Liver (tissue), 9 donors: ENCODE data around the gene NEURL1. TPM values are rescaled to one million over a fixed set of nuclear protein-coding genes. Genes with fewer than 3 reads are reported as not detected.

Source experiments
- DNase-seq: peaks from one replicate; pipeline ENCODE4 v3.0.0-alpha.2; 2017; ENCODE audit warnings: low spot score
- H3K27ac ChIP-seq, 2 donors: one replicate each; pipeline ENCODE4 v1.7.0; 2013; ENCODE audit warnings: inconsistent platforms in 2 of 2, low read length in 2 of 2, control low read depth in 1 of 2, low read depth in 1 of 2, mild to moderate bottlenecking in 1 of 2
- H3K27me3 ChIP-seq, 4 donors: one replicate each; pipeline versions ENCODE4 v1.6.1 to v1.7.0; 2013; ENCODE audit warnings: low read length in 3 of 4, inconsistent platforms in 1 of 4, mild to moderate bottlenecking in 1 of 4, moderate library complexity in 1 of 4; ENCODE audit not compliant: control insufficient read depth in 4 of 4, insufficient read depth in 4 of 4
- H3K36me3 ChIP-seq, 4 donors: one replicate each; pipeline versions ENCODE4 v1.6.1 to v1.7.0; 2013; ENCODE audit warnings: low read length in 3 of 4, mild to moderate bottlenecking in 3 of 4, low read depth in 1 of 4, moderate library complexity in 1 of 4; ENCODE audit not compliant: control insufficient read depth in 4 of 4, insufficient read depth in 3 of 4
- H3K4me1 ChIP-seq, 4 donors: one replicate each; pipeline versions ENCODE4 v1.6.1 to v1.7.0; 2013; ENCODE audit warnings: low read length in 3 of 4, mild to moderate bottlenecking in 3 of 4, moderate library complexity in 1 of 4; ENCODE audit not compliant: control insufficient read depth in 4 of 4, insufficient read depth in 4 of 4
- H3K4me3 ChIP-seq, 3 donors: one replicate each; pipeline versions ENCODE4 v1.6.1 to v1.7.0; 2013; ENCODE audit warnings: low read length in 3 of 3, control low read depth in 1 of 3, low read depth in 1 of 3, mild to moderate bottlenecking in 1 of 3
- H3K9ac ChIP-seq, 2 donors: one replicate each; pipeline ENCODE4 v1.7.0; 2013; ENCODE audit warnings: low read length in 2 of 2, mild to moderate bottlenecking in 2 of 2, moderate library complexity in 2 of 2, control low read depth in 1 of 2, low read depth in 1 of 2
- H3K9me3 ChIP-seq, 4 donors: one replicate each; pipeline versions ENCODE4 v1.6.1 to v1.7.0; 2013; ENCODE audit warnings: low read length in 3 of 4; ENCODE audit not compliant: control insufficient read depth in 4 of 4
- EGR1 ChIP-seq, 2 donors: IDR thresholded peaks; 2 replicates each; pipeline ENCODE4 v1.6.1; 2016 to 2018; ENCODE audit warnings: antibody characterized with exemption in 2 of 2, low read depth in 2 of 2
- FOXA1 ChIP-seq: IDR thresholded peaks from 2 replicates; pipeline ENCODE4 v1.6.1; 2016; ENCODE audit warnings: antibody characterized with exemption
- GABPA ChIP-seq, 2 donors: IDR thresholded peaks in 1 of 2; conservative IDR thresholded peaks in 1 of 2; 2 replicates each; pipeline ENCODE4 v1.6.1; 2016; ENCODE audit warnings: antibody characterized with exemption in 2 of 2, mild to moderate bottlenecking in 1 of 2, moderate library complexity in 1 of 2
- HNF4A ChIP-seq, 2 donors: conservative IDR thresholded peaks; 2 replicates each; pipeline ENCODE4 v1.6.1; 2016; ENCODE audit warnings: antibody characterized with exemption in 2 of 2, mild to moderate bottlenecking in 2 of 2
- HNF4G ChIP-seq: IDR thresholded peaks from 2 replicates; pipeline ENCODE4 v1.6.1; 2016; ENCODE audit warnings: antibody characterized with exemption
- JUND ChIP-seq, 2 donors: IDR thresholded peaks; 2 replicates each; pipeline ENCODE4 v1.6.1; 2016; ENCODE audit warnings: antibody characterized with exemption in 2 of 2
- RAD21 ChIP-seq, 2 donors: IDR thresholded peaks; 2 replicates each; pipeline ENCODE4 v1.6.1; 2016; ENCODE audit warnings: antibody characterized with exemption in 2 of 2, mild to moderate bottlenecking in 2 of 2
- RXRA ChIP-seq, 2 donors: IDR thresholded peaks; 2 replicates each; pipeline ENCODE4 v1.6.1; 2017 to 2018; ENCODE audit warnings: antibody characterized with exemption in 2 of 2, mild to moderate bottlenecking in 1 of 2
- SP1 ChIP-seq: IDR thresholded peaks from 2 replicates; pipeline ENCODE4 v1.6.1; 2018; ENCODE audit warnings: antibody characterized with exemption, mild to moderate bottlenecking
- YY1 ChIP-seq: IDR thresholded peaks from 2 replicates; pipeline ENCODE4 v1.6.1; 2016; ENCODE audit warnings: antibody characterized with exemption, mild to moderate bottlenecking
- WGBS: extraction: QIAGEN DNeasy Blood & Tissue Kit; methylation state at CpG from one replicate; pipeline ENCODE4 v1.1.7; 2013; 5-methylcytosine and 5-hydroxymethylcytosine counted together
- polyA plus RNA-seq, 2 donors: library from polyadenylated mRNA; stranded (reverse) in 1 of 2; unstranded in 1 of 2; fragments of 200-250 nt in 1 of 2; fragments of >200 nt in 1 of 2; fragmentation: Nextera tagmentation in 1 of 2; extraction: Ambion mirVana in 1 of 2; gene quantifications; one replicate each; pipeline versions ENCODE4 v1.2.1 to v1.2.3, GENCODE V29; 2013 to 2015
- total RNA-seq, 2 donors: library from RNA; depleted of rRNA; stranded (reverse); fragments of >200 nt; gene quantifications; one replicate each; pipeline ENCODE4 v1.2.3, GENCODE V29; 2014
- TF ChIP-seq, protein P1 (sequence below): IDR thresholded peaks from 2 replicates; pipeline ENCODE4 v1.6.1; 2016; ENCODE audit warnings: antibody characterized with exemption
- TF ChIP-seq, protein P2 (sequence below): IDR thresholded peaks from 2 replicates; pipeline ENCODE4 v1.6.1; 2016; ENCODE audit warnings: antibody characterized with exemption
- TF ChIP-seq, protein P3 (sequence below): IDR thresholded peaks from 2 replicates; pipeline ENCODE4 v1.6.1; 2016; ENCODE audit warnings: antibody characterized with exemption, mild to moderate bottlenecking
- TF ChIP-seq, protein P4 (sequence below): fragments of 150-350 bp; IDR thresholded peaks from 2 replicates; pipeline ENCODE4 v1.5.1; 2017; ENCODE audit warnings: improper control_type of control experiment, low read depth, low read length; ENCODE audit not compliant: missing input control
- donor health status: healthy.
- donor health status: healthy.
- donor health status: healthy.
- donor health status: healthy.
- donor health status: healthy.

The NEURL1 gene
- total and polyA plus RNA-seq, 4 donors = 0.11 to 3.9 (median 0.74) TPM

DNA sequence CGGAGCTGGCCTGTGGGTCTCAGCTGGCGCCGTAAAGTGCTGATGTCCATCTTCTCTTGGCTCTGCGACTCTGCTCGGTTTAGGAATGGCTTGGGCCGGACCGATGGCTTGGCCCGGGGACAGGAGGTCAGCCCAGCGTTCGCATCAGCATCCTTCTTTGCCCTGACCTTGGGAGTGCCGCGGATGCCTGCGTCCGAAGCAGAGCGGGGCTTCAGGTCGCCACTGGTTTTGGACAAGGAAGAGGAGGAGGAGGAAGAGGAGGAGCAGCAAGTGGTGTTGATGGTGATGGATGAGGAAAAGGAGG, 109.3 kb downstream of the NEURL1 start:
- no peak for DNase-seq
- TF ChIP-seq JUND (IDR thresholded peaks at IDR 0.05) (no peak), HNF4A (conservative IDR thresholded peaks at IDR 0.05) (no peak), SP1 (no peak), FOXA1 (no peak), YY1 (no peak), RXRA (IDR thresholded peaks at IDR 0.05) (no peak), RAD21 (IDR thresholded peaks at IDR 0.05) (no peak), EGR1 (IDR thresholded peaks at IDR 0.05; ENCODE audit: low read depth in 2 of 2) (no peak)
- TF ChIP-seq, protein P1, sequence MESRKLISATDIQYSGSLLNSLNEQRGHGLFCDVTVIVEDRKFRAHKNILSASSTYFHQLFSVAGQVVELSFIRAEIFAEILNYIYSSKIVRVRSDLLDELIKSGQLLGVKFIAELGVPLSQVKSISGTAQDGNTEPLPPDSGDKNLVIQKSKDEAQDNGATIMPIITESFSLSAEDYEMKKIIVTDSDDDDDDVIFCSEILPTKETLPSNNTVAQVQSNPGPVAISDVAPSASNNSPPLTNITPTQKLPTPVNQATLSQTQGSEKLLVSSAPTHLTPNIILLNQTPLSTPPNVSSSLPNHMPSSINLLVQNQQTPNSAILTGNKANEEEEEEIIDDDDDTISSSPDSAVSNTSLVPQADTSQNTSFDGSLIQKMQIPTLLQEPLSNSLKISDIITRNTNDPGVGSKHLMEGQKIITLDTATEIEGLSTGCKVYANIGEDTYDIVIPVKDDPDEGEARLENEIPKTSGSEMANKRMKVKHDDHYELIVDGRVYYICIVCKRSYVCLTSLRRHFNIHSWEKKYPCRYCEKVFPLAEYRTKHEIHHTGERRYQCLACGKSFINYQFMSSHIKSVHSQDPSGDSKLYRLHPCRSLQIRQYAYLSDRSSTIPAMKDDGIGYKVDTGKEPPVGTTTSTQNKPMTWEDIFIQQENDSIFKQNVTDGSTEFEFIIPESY = no peak
- TF ChIP-seq, protein P2, sequence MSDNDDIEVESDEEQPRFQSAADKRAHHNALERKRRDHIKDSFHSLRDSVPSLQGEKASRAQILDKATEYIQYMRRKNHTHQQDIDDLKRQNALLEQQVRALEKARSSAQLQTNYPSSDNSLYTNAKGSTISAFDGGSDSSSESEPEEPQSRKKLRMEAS = no peak
- Histone ChIP-seq H3K9ac (no peak overlapping the region), H3K9me3 (no peaks in the 10 kb centered on the region), H3K27me3 (no peaks in the 10 kb centered on the region), H3K36me3 (peaks cover 3 to 28% (median 9%) of the 10 kb centered on the region in 4 donors), H3K4me1 (no peaks in the 10 kb centered on the region), H3K27ac (no peak overlapping the region), H3K4me3 (no peak overlapping the region)
- 92% methylated on average over 16 of the region's 16 CpGs for WGBS

DNA sequence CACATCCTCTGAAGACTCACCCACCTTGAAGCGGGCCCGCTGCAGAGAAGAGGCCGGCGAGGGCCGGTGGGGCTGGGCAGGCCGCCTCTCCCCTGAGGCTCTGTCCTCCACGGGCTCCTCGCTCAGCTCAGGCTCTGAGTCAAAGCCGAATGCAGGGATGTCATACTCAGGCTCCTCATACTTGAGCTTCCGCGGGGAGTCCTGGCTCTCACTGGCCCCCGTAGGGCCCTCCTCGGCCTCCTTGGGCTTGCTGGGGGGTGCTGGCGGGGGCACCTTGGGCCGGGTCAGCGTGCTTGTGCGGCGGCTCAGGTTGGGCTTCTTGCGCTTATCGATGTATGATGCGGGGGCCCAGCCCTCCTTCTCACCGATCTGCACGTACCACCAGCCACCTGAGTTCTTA, 109.9 kb downstream of the NEURL1 start:
- H3K27me3 ChIP-seq = no peaks in the 10 kb centered on the region
- no peak overlapping the region for H3K4me3 ChIP-seq
- TF ChIP-seq, protein P3, sequence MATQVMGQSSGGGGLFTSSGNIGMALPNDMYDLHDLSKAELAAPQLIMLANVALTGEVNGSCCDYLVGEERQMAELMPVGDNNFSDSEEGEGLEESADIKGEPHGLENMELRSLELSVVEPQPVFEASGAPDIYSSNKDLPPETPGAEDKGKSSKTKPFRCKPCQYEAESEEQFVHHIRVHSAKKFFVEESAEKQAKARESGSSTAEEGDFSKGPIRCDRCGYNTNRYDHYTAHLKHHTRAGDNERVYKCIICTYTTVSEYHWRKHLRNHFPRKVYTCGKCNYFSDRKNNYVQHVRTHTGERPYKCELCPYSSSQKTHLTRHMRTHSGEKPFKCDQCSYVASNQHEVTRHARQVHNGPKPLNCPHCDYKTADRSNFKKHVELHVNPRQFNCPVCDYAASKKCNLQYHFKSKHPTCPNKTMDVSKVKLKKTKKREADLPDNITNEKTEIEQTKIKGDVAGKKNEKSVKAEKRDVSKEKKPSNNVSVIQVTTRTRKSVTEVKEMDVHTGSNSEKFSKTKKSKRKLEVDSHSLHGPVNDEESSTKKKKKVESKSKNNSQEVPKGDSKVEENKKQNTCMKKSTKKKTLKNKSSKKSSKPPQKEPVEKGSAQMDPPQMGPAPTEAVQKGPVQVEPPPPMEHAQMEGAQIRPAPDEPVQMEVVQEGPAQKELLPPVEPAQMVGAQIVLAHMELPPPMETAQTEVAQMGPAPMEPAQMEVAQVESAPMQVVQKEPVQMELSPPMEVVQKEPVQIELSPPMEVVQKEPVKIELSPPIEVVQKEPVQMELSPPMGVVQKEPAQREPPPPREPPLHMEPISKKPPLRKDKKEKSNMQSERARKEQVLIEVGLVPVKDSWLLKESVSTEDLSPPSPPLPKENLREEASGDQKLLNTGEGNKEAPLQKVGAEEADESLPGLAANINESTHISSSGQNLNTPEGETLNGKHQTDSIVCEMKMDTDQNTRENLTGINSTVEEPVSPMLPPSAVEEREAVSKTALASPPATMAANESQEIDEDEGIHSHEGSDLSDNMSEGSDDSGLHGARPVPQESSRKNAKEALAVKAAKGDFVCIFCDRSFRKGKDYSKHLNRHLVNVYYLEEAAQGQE = no peak
- TF ChIP-seq, protein P1 = no peak
- TF ChIP-seq EGR1 (IDR thresholded peaks at IDR 0.05; ENCODE audit: low read depth in 2 of 2) (no peak), SP1 (no peak), YY1 (no peak), HNF4A (conservative IDR thresholded peaks at IDR 0.05) (no peak), HNF4G (no peak), RAD21 (IDR thresholded peaks at IDR 0.05) (no peak), JUND (IDR thresholded peaks at IDR 0.05) (no peak), GABPA (IDR thresholded peaks at IDR 0.05 in 1 of 2, conservative IDR thresholded peaks at IDR 0.05 in 1 of 2) (no peak)
- TF ChIP-seq, protein P4, sequence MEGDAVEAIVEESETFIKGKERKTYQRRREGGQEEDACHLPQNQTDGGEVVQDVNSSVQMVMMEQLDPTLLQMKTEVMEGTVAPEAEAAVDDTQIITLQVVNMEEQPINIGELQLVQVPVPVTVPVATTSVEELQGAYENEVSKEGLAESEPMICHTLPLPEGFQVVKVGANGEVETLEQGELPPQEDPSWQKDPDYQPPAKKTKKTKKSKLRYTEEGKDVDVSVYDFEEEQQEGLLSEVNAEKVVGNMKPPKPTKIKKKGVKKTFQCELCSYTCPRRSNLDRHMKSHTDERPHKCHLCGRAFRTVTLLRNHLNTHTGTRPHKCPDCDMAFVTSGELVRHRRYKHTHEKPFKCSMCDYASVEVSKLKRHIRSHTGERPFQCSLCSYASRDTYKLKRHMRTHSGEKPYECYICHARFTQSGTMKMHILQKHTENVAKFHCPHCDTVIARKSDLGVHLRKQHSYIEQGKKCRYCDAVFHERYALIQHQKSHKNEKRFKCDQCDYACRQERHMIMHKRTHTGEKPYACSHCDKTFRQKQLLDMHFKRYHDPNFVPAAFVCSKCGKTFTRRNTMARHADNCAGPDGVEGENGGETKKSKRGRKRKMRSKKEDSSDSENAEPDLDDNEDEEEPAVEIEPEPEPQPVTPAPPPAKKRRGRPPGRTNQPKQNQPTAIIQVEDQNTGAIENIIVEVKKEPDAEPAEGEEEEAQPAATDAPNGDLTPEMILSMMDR = no peak
- no peak for DNase-seq
- H3K27ac ChIP-seq = no peak overlapping the region
- H3K9ac ChIP-seq = no peak overlapping the region
- WGBS = 98% methylated on average over 23 of the region's 23 CpGs
- H3K9me3 ChIP-seq = no peaks in the 10 kb centered on the region
- no peaks in the 10 kb centered on the region for H3K4me1 ChIP-seq
- H3K36me3 ChIP-seq = peaks cover 3 to 28% (median 9%) of the 10 kb centered on the region in 4 donors
